Breast epithelium (tissue), 3 donors: ENCODE data around the gene KBTBD7.

Experiments used
- CTCF ChIP-seq, 3 donors: fragments of 450-650 bp; IDR thresholded peaks; one replicate each; pipeline ENCODE4 v1.5.1; 2016 to 2017; ENCODE audit warnings: antibody characterized with exemption in 3 of 3, mild to moderate bottlenecking in 3 of 3, moderate library complexity in 3 of 3
- POLR2A ChIP-seq: fragments of 450-650 bp; IDR thresholded peaks from one replicate; pipeline ENCODE4 v1.6.1; 2016; ENCODE audit warnings: antibody characterized with exemption, mild to moderate bottlenecking, moderate library complexity

GRCh38 chr13:41213919-41214318 lies 19.6 kb upstream of the KBTBD7 start:
- TF ChIP-seq CTCF (IDR thresholded peaks at IDR 0.05) (no peak), POLR2A (no peak)
